IMR-90 (cell line): ENCODE measurements around the gene TAF4. TPM values are rescaled to one million over a fixed set of nuclear protein-coding genes. Genes with fewer than 3 reads are reported as not detected.

Experiments used
- ATAC-seq: fragments of 200-7000 bp; cut with Tn5 transposase; 2 replicates; pipeline ENCODE4 v1.9.1; 2020; ENCODE audit warnings: low read depth, mild to moderate bottlenecking, moderate library complexity
- BruUV-seq: library from RNA; stranded (reverse); fragments of 400-500 nt; replicated peaks from 2 replicates; lab custom pipeline; 2021; lab: Mats Ljungman, UMichigan
- CTCF ChIA-PET: fragments of 300-600 bp; formaldehyde crosslinking; extraction: SDS; loops from one replicate; lab custom pipeline; 2021; ENCODE audit warnings: antibody characterized with exemption; lab: Yijun Ruan, JAX
- POLR2A ChIA-PET: fragments of 300-600 bp; sonication (Branson Sonifier 250); formaldehyde crosslinking; loops from one replicate; lab custom pipeline; 2022; ENCODE audit warnings: antibody characterized with exemption; ENCODE audit not compliant: unreplicated experiment; lab: Charles Lee
- DNase-seq: peaks from one replicate; pipeline ENCODE4 v3.0.0; 2013
- H2AFZ ChIP-seq: replicated peaks from 2 replicates; pipeline ENCODE3; 2013; ENCODE audit warnings: low read length, mild to moderate bottlenecking; ENCODE audit not compliant: poor library complexity
- H2AK5ac ChIP-seq: 2 replicates; pipeline ENCODE4 v1.6.1; 2013; ENCODE audit warnings: low read depth, low read length, inconsistent platforms
- H2AK9ac ChIP-seq: replicated peaks from 2 replicates; pipeline ENCODE3; 2013; ENCODE audit warnings: mild to moderate bottlenecking, low read depth, low read length, moderate library complexity; ENCODE audit not compliant: poor library complexity
- H2BK120ac ChIP-seq: 2 replicates; pipeline ENCODE4 v1.6.1; 2013; ENCODE audit warnings: low read depth, low read length, inconsistent platforms
- H2BK15ac ChIP-seq: 3 replicates; pipeline ENCODE4 v1.6.1; 2013; ENCODE audit warnings: low read depth, low read length, inconsistent platforms
- H2BK20ac ChIP-seq: 2 replicates; pipeline ENCODE4 v1.6.1; 2013; ENCODE audit warnings: low read depth, mild to moderate bottlenecking, inconsistent platforms, low read length, moderate library complexity
- H2BK5ac ChIP-seq: 2 replicates; pipeline ENCODE4 v1.6.1; 2013; ENCODE audit warnings: mild to moderate bottlenecking, low read depth, low read length, inconsistent platforms; ENCODE audit not compliant: poor library complexity, severe bottlenecking
- H3K14ac ChIP-seq: replicated peaks from 2 replicates; pipeline ENCODE4 v1.6.1; 2013; ENCODE audit warnings: low read depth, low read length, inconsistent platforms
- H3K18ac ChIP-seq: 2 replicates; pipeline ENCODE4 v1.6.1; 2013; ENCODE audit warnings: low read depth, low read length, control low read depth
- H3K23ac ChIP-seq: 2 replicates; pipeline ENCODE4 v1.6.1; 2013; ENCODE audit warnings: low read depth, low read length, inconsistent platforms
- H3K27ac ChIP-seq: 2 replicates; pipeline ENCODE4 v1.5.1; 2013; ENCODE audit warnings: mild to moderate bottlenecking, control low read depth, low read length; ENCODE audit not compliant: insufficient read depth
- H3K27me3 ChIP-seq: 2 replicates; pipeline ENCODE4 v1.6.1; 2013; ENCODE audit warnings: low read length; ENCODE audit not compliant: control insufficient read depth, insufficient read depth
- H3K36me3 ChIP-seq: 2 replicates; pipeline ENCODE4 v1.6.1; 2013; ENCODE audit warnings: low read length, mixed read lengths; ENCODE audit not compliant: control insufficient read depth, insufficient read depth
- H3K4ac ChIP-seq: 2 replicates; pipeline ENCODE4 v1.6.1; 2013; ENCODE audit warnings: low read depth, low read length, inconsistent platforms
- H3K4me1 ChIP-seq: 2 replicates; pipeline ENCODE4 v1.6.1; 2013; ENCODE audit warnings: low read length, mixed read lengths; ENCODE audit not compliant: control insufficient read depth, insufficient read depth
- H3K4me2 ChIP-seq: 2 replicates; pipeline ENCODE4 v1.6.1; 2013; ENCODE audit warnings: low read depth, mild to moderate bottlenecking, control low read depth, low read length, moderate library complexity
- H3K4me3 ChIP-seq: 2 replicates; pipeline ENCODE4 v1.5.1; 2013; ENCODE audit warnings: low read depth, mild to moderate bottlenecking, control low read depth, low read length, moderate library complexity; ENCODE audit not compliant: insufficient read depth
- H3K56ac ChIP-seq: 2 replicates; pipeline ENCODE4 v1.6.1; 2013; ENCODE audit warnings: low read length, inconsistent platforms; ENCODE audit not compliant: insufficient read depth; ENCODE audit errors: extremely low read depth
- H3K79me1 ChIP-seq, 2 experiments: 2 replicates each; pipeline ENCODE4 v1.6.1; 2013; ENCODE audit warnings: low read length in 2 of 2, inconsistent platforms in 1 of 2, low read depth in 1 of 2
- H3K9ac ChIP-seq: 2 replicates; pipeline ENCODE4 v1.6.1; 2013; ENCODE audit warnings: low read depth, low read length, control low read depth
- H3K9me1 ChIP-seq: 2 replicates; pipeline ENCODE4 v1.6.1; 2013; ENCODE audit warnings: low read length, inconsistent platforms; ENCODE audit not compliant: insufficient read depth
- H3K9me3 ChIP-seq: 2 replicates; pipeline ENCODE4 v1.6.1; 2013; ENCODE audit warnings: low read length; ENCODE audit not compliant: control insufficient read depth, insufficient read depth
- H4K20me1 ChIP-seq: 2 replicates; pipeline ENCODE4 v1.6.1; 2013; ENCODE audit warnings: low read length, inconsistent platforms; ENCODE audit not compliant: insufficient read depth
- H4K5ac ChIP-seq: 2 replicates; pipeline ENCODE4 v1.6.1; 2013; ENCODE audit warnings: mild to moderate bottlenecking, low read depth, low read length, control low read depth
- H4K8ac ChIP-seq, 2 experiments: 2 replicates each; pipeline ENCODE4 v1.6.1; 2013; ENCODE audit warnings: low read depth in 2 of 2, low read length in 2 of 2, control low read depth in 1 of 2, inconsistent platforms in 1 of 2
- H4K91ac ChIP-seq: 2 replicates; pipeline ENCODE4 v1.6.1; 2013; ENCODE audit warnings: low read depth, low read length, inconsistent platforms; ENCODE audit not compliant: insufficient read depth
- BHLHE40 ChIP-seq: fragments of 150-350 bp; IDR thresholded peaks from 2 replicates; pipeline ENCODE4 v1.6.1; 2016; ENCODE audit warnings: mild to moderate bottlenecking, low read depth, low read length
- CEBPB ChIP-seq: IDR thresholded peaks from 2 replicates; pipeline ENCODE4 v1.6.1; 2012; ENCODE audit warnings: low read depth, low read length, improper control_type of control experiment
- CHD1 ChIP-seq: IDR thresholded peaks from 2 replicates; pipeline ENCODE4 v1.6.1; 2012; ENCODE audit warnings: low read depth, low read length, improper control_type of control experiment
- CTCF ChIP-seq: conservative IDR thresholded peaks from 2 replicates; pipeline ENCODE4 v1.5.1; 2012; ENCODE audit warnings: mild to moderate bottlenecking, low read depth, low read length, improper control_type of control experiment
- FOS ChIP-seq: fragments of 150-350 bp; IDR thresholded peaks from 2 replicates; pipeline ENCODE4 v1.6.1; 2016; ENCODE audit warnings: low read depth, low read length
- MAFK ChIP-seq: IDR thresholded peaks from 2 replicates; pipeline ENCODE4 v1.6.1; 2012; ENCODE audit warnings: low read depth, low read length, improper control_type of control experiment
- MAZ ChIP-seq: IDR thresholded peaks from 2 replicates; pipeline ENCODE4 v1.6.1; 2012; ENCODE audit warnings: low read depth, mild to moderate bottlenecking, low read length, improper control_type of control experiment, moderate library complexity, borderline replicate concordance
- MXI1 ChIP-seq: IDR thresholded peaks from 2 replicates; pipeline ENCODE4 v1.6.1; 2012; ENCODE audit warnings: low read depth, mild to moderate bottlenecking, low read length, moderate library complexity, borderline replicate concordance
- NFE2L2 ChIP-seq: fragments of 150-350 bp; IDR thresholded peaks from 2 replicates; pipeline ENCODE4 v1.6.1; 2016; ENCODE audit warnings: low read depth, mild to moderate bottlenecking, low read length
- POLR2A ChIP-seq: IDR thresholded peaks from 2 replicates; pipeline ENCODE4 v1.6.1; 2012; ENCODE audit warnings: mild to moderate bottlenecking, low read depth, low read length
- RAD21 ChIP-seq: IDR thresholded peaks from 2 replicates; pipeline ENCODE4 v1.6.1; 2012; ENCODE audit warnings: low read length, improper control_type of control experiment
- RCOR1 ChIP-seq: IDR thresholded peaks from 2 replicates; pipeline ENCODE4 v1.6.1; 2012; ENCODE audit warnings: mild to moderate bottlenecking, low read length, improper control_type of control experiment; ENCODE audit not compliant: insufficient replicate concordance
- RFX5 ChIP-seq: IDR thresholded peaks from 2 replicates; pipeline ENCODE4 v1.8.0; 2012; ENCODE audit warnings: low read depth, mild to moderate bottlenecking, low read length, moderate library complexity
- SMC3 ChIP-seq: fragments of 150-350 bp; IDR thresholded peaks from 2 replicates; pipeline ENCODE4 v1.6.1; 2016; ENCODE audit warnings: low read depth, mild to moderate bottlenecking, antibody characterized with exemption, low read length, moderate library complexity
- USF2 ChIP-seq: fragments of 150-350 bp; IDR thresholded peaks from 2 replicates; pipeline ENCODE4 v1.6.1; 2017; ENCODE audit warnings: mild to moderate bottlenecking, antibody characterized with exemption, low read length, low read depth
- WGBS, 2 experiments: methylation state at CpG; one replicate each; pipeline versions ENCODE4 v1.1.5 to v1.1.7; 2013; ENCODE audit warnings: missing lambda C conversion rate in 2 of 2; ENCODE audit not compliant: insufficient read length in 1 of 2; ENCODE audit errors: extremely low coverage in 2 of 2; 5-methylcytosine and 5-hydroxymethylcytosine counted together
- dilution Hi-C: fragments of 300-500 bp; cut with HindIII; formaldehyde crosslinking; loops from one replicate; pipeline ENCODE4 v1.14.3; 2018; ENCODE audit warnings: low sequenced_read_pairs; ENCODE audit not compliant: unreplicated experiment
- in situ Hi-C: fragments of 300-500 bp; cut with MboI; formaldehyde crosslinking; loops from 3 replicates; pipeline ENCODE4 v1.14.3; 2019; ENCODE audit warnings: low sequenced_read_pairs, inconsistent platforms, mixed read lengths
- intact Hi-C: fragments of 100-400 bp; cut with micrococcal nuclease; formaldehyde crosslinking; loops from 2 replicates; pipeline ENCODE4 v1.10.0; 2022
- polyA plus RNA-seq, 3 experiments: library from polyadenylated mRNA; depleted of rRNA; stranded (reverse); fragments of >200 nt; gene quantifications; 2 replicates each; pipeline ENCODE4 v1.2.3, GENCODE V29; 2012; ENCODE audit warnings: low replicate concordance in 1 of 3
- total RNA-seq: library from RNA; depleted of rRNA; stranded (reverse); fragments of >200 nt; gene quantifications from 2 replicates; pipeline ENCODE4 v1.2.3, GENCODE V29; 2012
- TF ChIP-seq, protein P1 (sequence below): fragments of 150-350 bp; IDR thresholded peaks from 2 replicates; pipeline ENCODE4 v1.6.1; 2016; ENCODE audit warnings: low read depth, mild to moderate bottlenecking, low read length, moderate library complexity, borderline replicate concordance

The TAF4 gene
- total and polyA plus RNA-seq, 2 of the 4 experiments (the other 2 are of a cell fraction) = 1.4 to 5.1 TPM

GRCh38 chr20:62008643-62009183, 57.0 kb downstream of the TAF4 start:
- Histone ChIP-seq H3K18ac (no peak overlapping the region), H2BK120ac (no peak overlapping the region), H3K4me3 (no peak overlapping the region), H3K36me3 (peaks cover 55% of the 10 kb centered on the region), H2AK5ac (no peak overlapping the region), H2AFZ (no peak overlapping the region), H2BK15ac (no peak overlapping the region), H2BK5ac (no peak overlapping the region), H4K91ac (no peak overlapping the region), H3K79me1 (peaks cover 0 to 14% of the 10 kb centered on the region in 2 experiments; a peak in 2 of 4 replicates), H3K56ac (no peak overlapping the region), H3K27ac (no peak overlapping the region), H3K4ac (no peak overlapping the region), H4K8ac (no peak overlapping the region), H3K9ac (no peak overlapping the region), H2BK20ac (no peak overlapping the region), H3K4me2 (no peak overlapping the region), H4K5ac (no peak overlapping the region), H3K4me1 (peaks cover 2% of the 10 kb centered on the region; the same call in 1 of the 2 replicates), H3K9me3 (no peaks in the 10 kb centered on the region), H3K9me1 (0 out of 2 replicates have a peak, but pooled peaks cover 3% of the 10 kb centered on the region), H3K23ac (no peak overlapping the region), H3K14ac (no peak overlapping the region), H3K27me3 (no peaks in the 10 kb centered on the region), H2AK9ac (no peak overlapping the region), H4K20me1 (peaks cover 11% of the 10 kb centered on the region)
- intact Hi-C loops (no loop called here), in situ Hi-C loops (loop anchor here (25.0 kb wide), 1 partner anchor 379 kb away; the partner anchor contains the start of gene RPS21), dilution Hi-C loops (no loop called here)
- no peak for DNase-seq
- ATAC-seq = no peak
- no TSS peak for BruUV-seq
- ChIA-PET POLR2A (no interaction called here), CTCF (no interaction called here)
- 85% methylated on average over 10 of the region's 15 CpGs; no CpG with 5 or more reads in 1 of the 2 experiments for WGBS, 2 experiments
- TF ChIP-seq CHD1 (no peak), RCOR1 (no peak), RAD21 (no peak), BHLHE40 (no peak), NFE2L2 (no peak), MAZ (no peak), CEBPB (no peak), FOS (no peak), USF2 (no peak), SMC3 (no peak), MXI1 (no peak), CTCF (no peak), POLR2A (no peak), RFX5 (no peak), MAFK (no peak)
- TF ChIP-seq, protein P1, sequence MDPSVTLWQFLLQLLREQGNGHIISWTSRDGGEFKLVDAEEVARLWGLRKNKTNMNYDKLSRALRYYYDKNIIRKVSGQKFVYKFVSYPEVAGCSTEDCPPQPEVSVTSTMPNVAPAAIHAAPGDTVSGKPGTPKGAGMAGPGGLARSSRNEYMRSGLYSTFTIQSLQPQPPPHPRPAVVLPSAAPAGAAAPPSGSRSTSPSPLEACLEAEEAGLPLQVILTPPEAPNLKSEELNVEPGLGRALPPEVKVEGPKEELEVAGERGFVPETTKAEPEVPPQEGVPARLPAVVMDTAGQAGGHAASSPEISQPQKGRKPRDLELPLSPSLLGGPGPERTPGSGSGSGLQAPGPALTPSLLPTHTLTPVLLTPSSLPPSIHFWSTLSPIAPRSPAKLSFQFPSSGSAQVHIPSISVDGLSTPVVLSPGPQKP = no peak
